ENCODE results near the gene TMCO4. TPM values are rescaled to one million over a fixed set of nuclear protein-coding genes. Genes with fewer than 3 reads are reported as not detected.

The TMCO4 gene
- total and polyA plus RNA-seq, 2 of the 4 experiments (the other 2 are of a cell fraction): 7.3 to 8.6 TPM

DNA sequence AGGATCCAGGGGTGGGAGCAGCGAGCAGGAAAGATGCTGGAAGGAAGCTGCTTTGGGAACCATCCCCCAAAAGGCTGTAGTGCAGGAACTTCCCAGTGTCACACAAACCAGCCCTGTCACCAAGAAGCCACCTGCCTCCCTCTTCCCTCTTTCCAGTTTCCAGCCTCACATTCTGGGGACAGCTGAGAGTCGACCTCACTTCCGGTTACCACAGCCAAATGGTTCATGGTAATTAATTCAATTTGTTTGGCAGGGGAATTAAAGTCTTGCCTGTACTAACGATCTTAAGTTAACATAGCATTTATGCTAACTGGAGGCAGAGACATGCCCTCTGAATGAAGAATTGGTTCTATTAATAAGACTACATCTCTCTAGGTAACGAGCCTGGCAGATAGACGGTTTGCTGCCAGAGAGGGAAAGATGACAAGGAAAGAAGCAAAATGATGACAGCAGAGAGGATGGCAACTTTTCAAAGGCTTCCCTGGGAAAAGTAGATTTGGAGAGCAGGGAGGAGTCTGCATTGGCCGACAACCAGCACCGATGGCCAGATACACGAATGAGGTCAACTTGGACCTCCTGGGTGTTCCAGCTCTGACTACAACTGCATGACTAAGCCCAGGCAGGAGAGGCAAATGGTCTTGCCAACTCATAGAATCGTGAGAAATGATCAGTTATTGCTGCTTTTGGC, 64.1 kb downstream of the TMCO4 start:
- WGBS, 2 experiments (ENCODE audit: extremely low coverage in 2 of 2, insufficient read length in 1 of 2): 7% methylated on average over 4 of the region's 10 CpGs; no CpG with 5 or more reads in 1 of the 2 experiments
- Histone ChIP-seq H2BK5ac (ENCODE audit: low read depth, low read length, poor library complexity, severe bottlenecking) (no peak overlapping the region), H3K9me1 (ENCODE audit: insufficient read depth, low read length) (peaks cover 22% of the 10 kb centered on the region), H3K14ac (replicated peaks; ENCODE audit: low read depth, low read length) (0 out of 2 replicates have a peak overlapping the region, but pooled peaks have one; percentile 35), H2BK20ac (ENCODE audit: low read depth, low read length) (0 out of 2 replicates have a peak overlapping the region, but pooled peaks have one; percentile 8), H3K4me3 (ENCODE audit: insufficient read depth, low read depth, low read length) (no peak overlapping the region), H3K4me1 (ENCODE audit: control insufficient read depth, insufficient read depth, low read length) (peaks cover 11% of the 10 kb centered on the region; the same call in 1 of the 2 replicates), H2BK120ac (ENCODE audit: low read depth, low read length) (peak overlapping the region; percentile 38; the same call in 1 of the 2 replicates), H4K91ac (ENCODE audit: insufficient read depth, low read depth, low read length) (peak overlapping the region; percentile 31; the same call in 1 of the 2 replicates), H3K27ac (ENCODE audit: insufficient read depth, low read length) (no peak overlapping the region), H3K9me3 (ENCODE audit: control insufficient read depth, insufficient read depth, low read length) (peaks cover under 1% of the 10 kb centered on the region; the same call in 1 of the 2 replicates), H4K8ac (ENCODE audit: low read depth in 2 of 2, low read length in 2 of 2) (peak overlapping the region in 1 of 2 experiments; percentile 6; a peak in 1 of 4 replicates), H3K9ac (ENCODE audit: low read depth, low read length) (no peak overlapping the region), H3K79me1 (ENCODE audit: low read depth in 1 of 2, low read length in 2 of 2) (no peaks in the 10 kb centered on the region), H3K36me3 (ENCODE audit: control insufficient read depth, insufficient read depth, low read length) (peaks cover 10% of the 10 kb centered on the region), H2AK9ac (replicated peaks; ENCODE audit: low read depth, low read length, poor library complexity) (peak overlapping the region; percentile 60), H2AK5ac (ENCODE audit: low read depth, low read length) (peak overlapping the region; percentile 48; the same call in 1 of the 2 replicates), H3K23ac (ENCODE audit: low read depth, low read length) (peak overlapping the region; percentile 20; the same call in 1 of the 2 replicates), H3K27me3 (ENCODE audit: control insufficient read depth, insufficient read depth, low read length) (no peaks in the 10 kb centered on the region), H2AFZ (replicated peaks; ENCODE audit: low read length, poor library complexity) (peak overlapping the region; percentile 58), H3K18ac (ENCODE audit: low read depth, low read length) (no peak overlapping the region), H4K5ac (ENCODE audit: low read depth, low read length) (no peak overlapping the region), H4K20me1 (ENCODE audit: insufficient read depth, low read length) (no peaks in the 10 kb centered on the region), H2BK15ac (ENCODE audit: low read depth, low read length) (peak overlapping the region; percentile 13; the same call in 1 of the 3 replicates), H3K4me2 (ENCODE audit: low read depth, low read length) (no peak overlapping the region), H3K4ac (ENCODE audit: low read depth, low read length) (peak overlapping the region; percentile 40), H3K56ac (ENCODE audit: extremely low read depth, insufficient read depth, low read length) (no peak overlapping the region)
- DNase-seq: peak; percentile 98
- dilution Hi-C loops (cut with HindIII; ENCODE audit: low sequenced_read_pairs, unreplicated experiment): no loop called here
- in situ Hi-C loops (cut with MboI; ENCODE audit: low sequenced_read_pairs): no loop called here
- ATAC-seq (ENCODE audit: low read depth): peak; percentile 90
- BruUV-seq (replicated peaks): no TSS peak
- intact Hi-C loops (cut with micrococcal nuclease): no loop called here
- POLR2A ChIA-PET (ENCODE audit: unreplicated experiment): no interaction called here
- CTCF ChIA-PET: interaction anchor here (1.6 kb wide), 1 partner anchor 20 kb away, joined by 4 read pairs; no protein-coding TSS in a partner anchor
- TF ChIP-seq CEBPB (IDR thresholded peaks at IDR 0.05; ENCODE audit: low read depth, low read length) (0 out of 2 replicates have a peak, but pooled peaks have one; percentile 28), MXI1 (IDR thresholded peaks at IDR 0.05; ENCODE audit: borderline replicate concordance, low read depth, low read length) (no peak), POLR2A (IDR thresholded peaks at IDR 0.05; ENCODE audit: low read depth, low read length) (no peak), BHLHE40 (IDR thresholded peaks at IDR 0.05; ENCODE audit: low read depth, low read length) (peak; percentile 77), RFX5 (IDR thresholded peaks at IDR 0.05; ENCODE audit: low read depth, low read length) (no peak), RCOR1 (IDR thresholded peaks at IDR 0.05; ENCODE audit: insufficient replicate concordance, low read length) (peak; percentile 17), NFE2L2 (IDR thresholded peaks at IDR 0.05; ENCODE audit: low read depth, low read length) (peak; percentile 47; the same call in 1 of the 2 replicates), MAFK (IDR thresholded peaks at IDR 0.05; ENCODE audit: low read depth, low read length) (no peak; the same call in 1 of the 2 replicates), CTCF (conservative IDR thresholded peaks at IDR 0.05; ENCODE audit: low read depth, low read length) (no peak), ELK1 (IDR thresholded peaks at IDR 0.05; ENCODE audit: borderline replicate concordance, low read depth, low read length) (no peak), CHD1 (IDR thresholded peaks at IDR 0.05; ENCODE audit: low read depth, low read length) (no peak), SMC3 (IDR thresholded peaks at IDR 0.05; ENCODE audit: low read depth, low read length) (no peak), FOS (IDR thresholded peaks at IDR 0.05; ENCODE audit: low read depth, low read length) (peak; percentile 75)
- TF ChIP-seq, protein P1, sequence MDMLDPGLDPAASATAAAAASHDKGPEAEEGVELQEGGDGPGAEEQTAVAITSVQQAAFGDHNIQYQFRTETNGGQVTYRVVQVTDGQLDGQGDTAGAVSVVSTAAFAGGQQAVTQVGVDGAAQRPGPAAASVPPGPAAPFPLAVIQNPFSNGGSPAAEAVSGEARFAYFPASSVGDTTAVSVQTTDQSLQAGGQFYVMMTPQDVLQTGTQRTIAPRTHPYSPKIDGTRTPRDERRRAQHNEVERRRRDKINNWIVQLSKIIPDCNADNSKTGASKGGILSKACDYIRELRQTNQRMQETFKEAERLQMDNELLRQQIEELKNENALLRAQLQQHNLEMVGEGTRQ (IDR thresholded peaks at IDR 0.05; ENCODE audit: low read depth, low read length): no peak
